Endothelial cell (in vitro differentiated cells): ENCODE results near the gene POU2F2. TPM values are rescaled to one million over a fixed set of nuclear protein-coding genes. Genes with fewer than 3 reads are reported as not detected.

Experiments
- DNase-seq: peaks from one replicate; pipeline ENCODE4 v3.0.0; 2021; ENCODE audit warnings: low spot score
- H3K27ac Mint-ChIP-seq: one replicate; pipeline ENCODE4 v1.8.0; 2021; ENCODE audit warnings: mixed read lengths, inconsistent platforms; ENCODE audit not compliant: unreplicated experiment
- H3K27me3 Mint-ChIP-seq: one replicate; pipeline ENCODE4 v1.8.0; 2021; ENCODE audit warnings: mild to moderate bottlenecking, moderate library complexity, mixed read lengths, inconsistent platforms; ENCODE audit not compliant: unreplicated experiment
- H3K36me3 Mint-ChIP-seq: one replicate; pipeline ENCODE4 v1.8.0; 2021; ENCODE audit warnings: mild to moderate bottlenecking, low read depth, mixed read lengths, inconsistent platforms; ENCODE audit not compliant: unreplicated experiment
- H3K4me1 Mint-ChIP-seq: one replicate; pipeline ENCODE4 v1.8.0; 2021; ENCODE audit warnings: mild to moderate bottlenecking, mixed read lengths, inconsistent platforms; ENCODE audit not compliant: unreplicated experiment
- H3K4me3 Mint-ChIP-seq: one replicate; pipeline ENCODE4 v1.8.0; 2021; ENCODE audit warnings: mild to moderate bottlenecking, mixed read lengths, inconsistent platforms; ENCODE audit not compliant: unreplicated experiment
- H3K9me3 Mint-ChIP-seq: one replicate; pipeline ENCODE4 v1.8.0; 2021; ENCODE audit warnings: mixed read lengths, inconsistent platforms; ENCODE audit not compliant: unreplicated experiment
- total RNA-seq: library from RNA; stranded (reverse); fragmentation: NEBNext Ultra II Directional; extraction: Animal tissue kit (Norgen Biotek cat#: 25700); gene quantifications from one replicate; pipeline ENCODE4 v1.2.1, GENCODE V29; 2021; ENCODE audit not compliant: unreplicated experiment
- TF ChIP-seq, protein P1 (sequence below): fragments of 200-600 bp; sonication (generic); IDR thresholded peaks from one replicate; pipeline ENCODE4 v1.5.0; 2021; ENCODE audit warnings: antibody characterized with exemption; ENCODE audit not compliant: unreplicated experiment

Gene POU2F2
- total RNA-seq, 1 donor from 2014 or later = 5.7 TPM

DNA sequence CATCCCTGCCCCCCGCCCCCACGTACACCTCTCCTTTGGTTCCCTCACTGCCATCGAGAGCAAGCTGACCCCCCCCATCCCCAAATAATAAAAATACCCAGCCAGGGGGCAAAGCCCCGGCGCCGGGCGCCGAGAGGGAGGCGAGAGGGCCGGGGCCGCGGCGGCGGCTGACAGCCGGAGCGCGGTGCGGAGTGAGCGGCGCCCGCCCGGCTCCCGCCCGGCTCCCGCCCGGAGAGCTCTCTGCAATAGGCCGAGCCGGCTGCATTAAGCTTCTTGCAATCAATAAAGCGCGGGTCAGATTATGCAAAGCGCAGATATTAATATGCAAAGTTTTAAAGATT lies 44.4 kb upstream of the POU2F2 start:
- Mint-ChIP-seq H3K4me3 (peak overlapping the region; percentile 43), H3K9me3 (no peaks in the 10 kb centered on the region), H3K36me3 (no peaks in the 10 kb centered on the region), H3K27ac (no peak overlapping the region), H3K4me1 (peaks cover 19% of the 10 kb centered on the region), H3K27me3 (peaks cover 17% of the 10 kb centered on the region)
- TF ChIP-seq, protein P1, sequence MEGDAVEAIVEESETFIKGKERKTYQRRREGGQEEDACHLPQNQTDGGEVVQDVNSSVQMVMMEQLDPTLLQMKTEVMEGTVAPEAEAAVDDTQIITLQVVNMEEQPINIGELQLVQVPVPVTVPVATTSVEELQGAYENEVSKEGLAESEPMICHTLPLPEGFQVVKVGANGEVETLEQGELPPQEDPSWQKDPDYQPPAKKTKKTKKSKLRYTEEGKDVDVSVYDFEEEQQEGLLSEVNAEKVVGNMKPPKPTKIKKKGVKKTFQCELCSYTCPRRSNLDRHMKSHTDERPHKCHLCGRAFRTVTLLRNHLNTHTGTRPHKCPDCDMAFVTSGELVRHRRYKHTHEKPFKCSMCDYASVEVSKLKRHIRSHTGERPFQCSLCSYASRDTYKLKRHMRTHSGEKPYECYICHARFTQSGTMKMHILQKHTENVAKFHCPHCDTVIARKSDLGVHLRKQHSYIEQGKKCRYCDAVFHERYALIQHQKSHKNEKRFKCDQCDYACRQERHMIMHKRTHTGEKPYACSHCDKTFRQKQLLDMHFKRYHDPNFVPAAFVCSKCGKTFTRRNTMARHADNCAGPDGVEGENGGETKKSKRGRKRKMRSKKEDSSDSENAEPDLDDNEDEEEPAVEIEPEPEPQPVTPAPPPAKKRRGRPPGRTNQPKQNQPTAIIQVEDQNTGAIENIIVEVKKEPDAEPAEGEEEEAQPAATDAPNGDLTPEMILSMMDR = no peak
- DNase-seq = peak; percentile 30

DNA sequence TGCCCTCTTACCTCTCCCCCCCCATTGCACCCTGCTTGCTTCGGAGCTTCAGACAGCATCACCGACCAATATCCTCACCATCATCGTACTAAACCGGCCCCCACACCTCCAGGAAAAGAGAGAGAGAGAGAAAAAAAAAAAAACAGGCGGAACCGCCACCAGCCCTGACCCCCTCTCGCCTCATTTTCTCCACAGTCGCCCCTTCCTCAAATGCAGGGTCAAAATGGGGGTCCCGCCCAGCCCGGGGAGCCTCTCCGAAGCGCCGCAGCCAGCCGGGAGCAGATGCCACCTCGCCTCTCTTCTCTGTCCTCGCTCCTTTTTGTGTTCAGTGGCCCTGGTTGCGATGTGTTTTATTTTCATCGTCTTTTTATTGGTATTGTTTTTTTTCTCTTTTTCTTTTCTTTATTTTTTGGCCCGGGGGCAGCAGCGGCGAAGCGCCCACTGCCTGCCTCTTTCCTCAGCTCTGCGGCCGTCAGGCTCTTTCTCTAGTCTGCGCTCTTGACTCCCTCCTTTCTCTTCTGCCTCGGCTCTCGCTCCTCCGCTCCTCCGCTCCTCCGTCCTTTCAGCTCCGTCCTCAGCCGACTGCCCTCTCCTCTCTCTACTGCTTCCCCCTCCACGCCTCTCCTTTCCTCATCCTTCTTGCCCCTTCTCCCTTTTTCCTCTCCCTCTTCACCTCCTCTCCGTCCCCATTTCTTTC lies 43.9 kb upstream of the POU2F2 start:
- H3K4me1 Mint-ChIP-seq = peaks cover 19% of the 10 kb centered on the region
- peak overlapping the region; percentile 43 for H3K4me3 Mint-ChIP-seq
- H3K36me3 Mint-ChIP-seq = no peaks in the 10 kb centered on the region
- no peak for DNase-seq
- peaks cover 18% of the 10 kb centered on the region for H3K27me3 Mint-ChIP-seq
- H3K27ac Mint-ChIP-seq = no peak overlapping the region
- H3K9me3 Mint-ChIP-seq = no peaks in the 10 kb centered on the region
- TF ChIP-seq, protein P1 = no peak

DNA sequence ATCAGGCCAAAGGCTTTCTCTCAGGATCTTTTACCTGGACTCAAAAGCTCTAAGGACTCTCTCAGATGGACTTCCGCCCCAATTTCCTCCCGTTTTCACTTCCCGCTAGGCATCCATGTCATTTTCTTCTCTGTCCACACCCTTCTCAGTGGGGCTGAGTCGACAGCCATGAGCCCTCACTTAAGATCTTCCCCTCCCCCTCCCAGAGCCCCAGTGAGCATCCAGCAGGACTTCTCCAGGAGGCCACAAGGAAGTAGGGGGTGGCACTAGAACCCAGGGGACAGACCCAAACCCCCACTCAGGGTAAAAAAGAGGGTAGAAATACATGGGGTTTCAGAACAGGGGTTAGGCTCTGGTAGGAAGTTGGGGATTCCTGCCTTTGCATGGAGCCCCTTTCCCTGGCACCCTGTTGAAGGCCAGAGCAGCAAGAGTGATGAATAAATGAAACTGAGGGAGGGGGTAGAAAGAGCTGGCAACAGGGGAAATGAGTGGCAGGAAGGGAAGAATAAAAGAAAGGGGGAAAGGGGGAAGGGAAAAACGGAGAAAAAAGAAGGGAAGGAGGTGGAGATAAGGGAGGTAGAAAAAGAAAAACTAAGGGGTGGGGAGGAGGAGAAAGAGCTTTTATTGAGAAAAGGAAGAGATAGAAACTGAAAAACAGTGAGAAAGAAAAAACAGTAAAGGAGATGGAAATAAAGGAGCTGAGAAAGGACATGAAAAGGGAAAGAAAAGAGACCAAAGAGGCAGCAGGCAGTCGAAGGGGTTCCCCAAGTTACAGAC lies 42.9 kb upstream of the POU2F2 start:
- Mint-ChIP-seq H3K27ac (no peak overlapping the region), H3K4me1 (peaks cover 19% of the 10 kb centered on the region), H3K36me3 (no peaks in the 10 kb centered on the region), H3K27me3 (peaks cover 19% of the 10 kb centered on the region), H3K9me3 (no peaks in the 10 kb centered on the region), H3K4me3 (no peak overlapping the region)
- DNase-seq = no peak
- TF ChIP-seq, protein P1 = no peak

DNA sequence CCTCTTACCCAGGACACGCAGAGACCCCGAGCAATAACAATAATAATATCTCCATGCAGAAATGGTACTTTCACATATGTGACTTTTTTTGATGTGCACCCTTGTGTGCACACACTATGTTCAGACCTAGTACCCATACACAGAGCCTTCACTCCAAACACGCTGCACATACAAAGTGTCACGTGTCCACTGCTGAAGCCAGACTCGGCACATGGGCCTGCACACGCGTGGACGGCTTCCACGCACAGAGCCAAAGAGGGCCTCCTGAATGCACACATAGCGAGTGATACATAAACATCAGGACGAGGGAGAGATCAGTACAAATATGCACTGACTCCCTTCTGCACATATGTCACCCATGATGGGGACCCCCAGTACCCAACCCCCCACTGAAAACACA lies 41.9 kb upstream of the POU2F2 start:
- no peaks in the 10 kb centered on the region for H3K36me3 Mint-ChIP-seq
- H3K27me3 Mint-ChIP-seq = peaks cover 23% of the 10 kb centered on the region
- no peaks in the 10 kb centered on the region for H3K9me3 Mint-ChIP-seq
- H3K4me3 Mint-ChIP-seq = peak overlapping the region; percentile 22
- DNase-seq = no peak
- TF ChIP-seq, protein P1 = no peak
- H3K27ac Mint-ChIP-seq = no peak overlapping the region
- H3K4me1 Mint-ChIP-seq = peaks cover 19% of the 10 kb centered on the region

DNA sequence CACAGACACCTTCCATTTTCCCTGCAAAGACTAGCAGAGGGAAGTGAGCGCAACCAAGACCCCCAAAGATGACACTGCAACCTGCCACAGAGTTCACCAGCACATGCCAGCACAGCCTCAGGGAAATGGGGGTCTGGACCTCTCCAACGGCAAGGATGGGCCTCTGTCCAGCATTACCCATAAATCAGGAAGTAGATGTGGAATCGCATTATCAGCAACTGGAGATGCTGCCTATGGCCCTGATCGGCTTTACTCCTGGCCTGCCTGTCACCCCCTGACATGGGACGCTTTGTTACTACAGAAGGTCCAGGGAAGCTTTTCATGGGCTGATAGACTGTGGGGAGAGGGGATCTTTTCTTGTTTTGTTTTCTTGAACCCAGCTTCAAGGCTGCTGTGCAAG lies 41.4 kb upstream of the POU2F2 start:
- no peaks in the 10 kb centered on the region for H3K36me3 Mint-ChIP-seq
- DNase-seq = no peak
- H3K9me3 Mint-ChIP-seq = no peaks in the 10 kb centered on the region
- H3K27ac Mint-ChIP-seq = no peak overlapping the region
- H3K4me3 Mint-ChIP-seq = no peak overlapping the region
- peaks cover 27% of the 10 kb centered on the region for H3K27me3 Mint-ChIP-seq
- TF ChIP-seq, protein P1 = no peak
- peaks cover 19% of the 10 kb centered on the region for H3K4me1 Mint-ChIP-seq
